NT2/D1 (cell line): ENCODE measurements around the gene TOMM20.

ENCODE experiments used
- SUZ12 ChIP-seq: IDR thresholded peaks from 2 replicates; pipeline ENCODE4 v1.6.1; 2011; ENCODE audit not compliant: insufficient read length, insufficient read depth; ENCODE audit errors: extremely low read depth
- YY1 ChIP-seq: IDR thresholded peaks from 2 replicates; pipeline ENCODE4 v1.6.1; 2011; ENCODE audit not compliant: insufficient read length, insufficient read depth

DNA sequence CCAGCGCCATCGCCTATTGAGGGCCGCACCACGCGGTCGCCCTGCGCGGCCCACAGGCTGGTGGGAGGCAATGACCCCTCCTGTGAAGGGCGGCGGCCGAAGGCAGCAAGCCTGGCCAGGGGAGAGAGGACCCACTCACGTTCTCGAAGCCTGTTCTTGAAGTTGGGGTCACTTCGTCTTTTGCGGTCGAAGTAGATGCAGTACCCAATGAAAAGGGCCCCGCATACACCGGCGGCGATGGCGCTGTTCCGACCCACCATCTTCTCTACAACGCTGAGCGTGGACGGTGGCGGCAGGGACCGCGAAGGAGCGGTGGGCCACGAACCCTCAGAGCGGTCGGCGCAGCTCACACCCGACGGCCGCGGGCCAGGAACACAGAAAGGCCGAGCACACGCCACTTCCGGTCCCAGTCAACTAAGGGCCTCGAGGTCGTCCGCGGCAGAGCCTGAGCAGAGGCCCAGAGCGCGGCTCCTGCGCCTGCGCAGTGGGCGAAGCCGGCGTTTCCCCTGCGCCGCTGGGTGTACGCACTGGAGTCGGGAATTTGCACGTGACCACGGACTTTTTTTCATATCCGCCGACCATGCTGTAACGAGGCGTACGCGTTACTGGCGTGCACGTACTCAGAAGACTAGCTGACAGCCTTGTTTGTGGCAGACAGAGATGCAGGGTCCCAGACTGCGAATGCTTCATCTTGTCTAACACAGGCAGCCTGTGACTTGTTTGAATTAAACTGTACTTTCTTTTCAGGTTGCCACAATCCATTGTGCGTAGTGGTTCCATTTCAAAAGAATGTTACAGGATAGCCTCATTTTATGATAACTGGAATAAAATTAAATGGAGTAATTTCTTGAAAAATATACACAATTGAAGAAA lies at the start of gene TOMM20:
- TF ChIP-seq YY1: no peak
- TF ChIP-seq SUZ12: no peak
